ENCODE data around the gene DIS3L2.
"Not testable (repeated sequence)": the region's sequence is repeated elsewhere in the genome, so short reads cannot be mapped to it uniquely, and the experiment has no call there.

Gene DIS3L2

DNA sequence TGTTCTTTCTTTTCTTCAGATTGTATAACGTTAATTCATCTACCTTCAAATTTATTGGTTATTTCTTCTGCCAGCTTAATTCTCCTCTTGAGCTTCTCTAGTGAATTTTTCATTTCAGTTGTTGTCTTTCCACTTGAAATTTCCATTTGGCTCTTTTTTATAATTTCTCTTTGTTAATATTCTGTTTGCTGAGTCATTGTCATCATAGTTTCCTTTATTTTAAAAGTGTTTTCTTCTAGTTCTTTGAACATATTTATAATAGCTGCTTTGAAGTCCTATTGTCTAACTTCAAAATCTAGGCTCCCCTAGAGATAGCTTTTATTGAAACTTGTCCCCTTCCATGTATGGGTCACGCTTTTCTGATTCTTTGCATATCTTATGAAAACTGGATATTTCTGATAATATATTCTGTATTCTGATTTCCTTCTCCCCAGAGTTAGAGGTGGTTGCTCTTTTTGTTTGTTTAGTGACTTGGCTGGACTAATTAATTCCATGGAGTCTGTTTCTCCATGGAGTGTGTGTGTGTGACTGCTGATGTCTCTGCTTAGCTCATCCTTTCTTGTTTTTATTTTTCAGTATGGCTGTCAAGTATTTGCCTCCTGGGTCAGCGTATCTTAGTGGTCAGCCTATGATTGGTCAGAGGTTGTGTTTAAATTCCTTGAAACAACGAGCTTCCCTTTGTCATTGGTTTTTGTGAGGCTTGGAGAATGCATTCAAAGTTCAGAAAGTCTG is 47.6 kb downstream of the DIS3L2 start:
- DNase-seq: no peak

- no peak for DNase-seq
Observed at GRCh38 chr2:232009639-232010274, 48.2 kb downstream of the DIS3L2 start.

- no peak for DNase-seq
Observed at GRCh38 chr2:232013701-232014353, 52.3 kb downstream of the DIS3L2 start.

DNA sequence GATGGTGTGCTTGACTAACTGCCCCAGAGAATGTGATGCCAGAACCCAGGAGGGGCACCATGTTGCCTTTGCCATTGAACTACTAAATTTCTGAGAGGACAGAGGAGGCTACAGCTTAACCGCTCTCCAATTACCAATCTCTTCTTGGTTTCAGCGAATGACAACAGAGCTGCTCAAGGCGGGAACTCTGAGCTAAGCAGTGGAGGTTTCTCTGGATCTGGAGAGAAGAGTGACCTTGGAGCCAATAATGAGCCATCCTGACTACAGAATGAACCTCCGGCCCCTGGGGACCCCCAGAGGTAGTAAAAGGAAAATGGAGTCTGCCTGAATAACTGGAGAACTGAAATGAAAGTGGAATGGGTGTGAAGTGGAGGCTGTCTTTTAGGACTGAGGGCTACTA is 53.2 kb downstream of the DIS3L2 start:
- DNase-seq: no peak

GRCh38 chr2:232018181-232018580 is 56.7 kb downstream of the DIS3L2 start:
- DNase-seq: peak in 1 of 56 donors; percentile 6

- no peak for DNase-seq
Observed at GRCh38 chr2:232022718-232023117, 61.2 kb downstream of the DIS3L2 start.

DNA sequence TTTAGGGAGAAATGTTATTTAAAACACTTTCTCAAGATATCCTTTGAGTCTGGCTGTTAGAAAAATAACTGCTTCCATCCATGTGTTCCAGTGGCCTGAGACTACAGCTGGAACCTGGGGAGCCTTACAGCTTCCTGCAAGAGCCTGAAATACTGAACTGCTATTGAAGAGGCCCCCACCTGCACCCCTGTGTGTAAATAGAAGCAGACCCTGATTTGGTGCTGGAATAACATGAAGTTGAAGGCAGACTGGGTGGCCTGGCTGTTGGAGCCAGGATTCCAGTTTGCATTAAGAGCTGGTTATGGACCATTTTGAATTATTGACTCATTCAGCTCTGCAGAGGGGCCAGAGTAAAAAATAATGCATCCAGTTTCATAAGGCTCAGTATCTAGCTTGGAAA is 61.9 kb downstream of the DIS3L2 start:
- DNase-seq: no peak

DNA sequence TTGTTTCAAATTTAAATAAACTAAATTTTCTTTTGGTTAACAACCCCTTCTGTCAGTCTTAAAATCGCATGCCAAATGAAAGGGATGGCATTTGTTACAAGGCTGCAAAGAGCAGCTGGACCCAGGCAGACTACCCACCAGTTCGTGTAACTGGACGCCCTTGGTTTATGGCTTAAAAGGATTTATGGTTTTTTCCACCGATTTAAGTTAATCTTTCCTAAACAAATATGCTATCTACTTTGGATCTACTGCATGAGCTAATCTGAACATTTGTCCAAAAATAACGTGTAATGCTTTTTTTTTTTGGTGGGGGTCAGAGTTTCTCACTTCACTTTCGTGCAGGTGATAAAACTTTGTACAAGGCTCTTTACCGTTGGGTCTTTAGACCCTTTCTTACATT is 62.9 kb downstream of the DIS3L2 start:
- no peak for DNase-seq

GRCh38 chr2:232026910-232027309 is 65.4 kb downstream of the DIS3L2 start:
- DNase-seq: no peak

- no peak for DNase-seq
Observed at GRCh38 chr2:232027530-232027929, 66.0 kb downstream of the DIS3L2 start.

- DNase-seq: no peak
Observed at GRCh38 chr2:232028071-232028470, 66.6 kb downstream of the DIS3L2 start.

DNA sequence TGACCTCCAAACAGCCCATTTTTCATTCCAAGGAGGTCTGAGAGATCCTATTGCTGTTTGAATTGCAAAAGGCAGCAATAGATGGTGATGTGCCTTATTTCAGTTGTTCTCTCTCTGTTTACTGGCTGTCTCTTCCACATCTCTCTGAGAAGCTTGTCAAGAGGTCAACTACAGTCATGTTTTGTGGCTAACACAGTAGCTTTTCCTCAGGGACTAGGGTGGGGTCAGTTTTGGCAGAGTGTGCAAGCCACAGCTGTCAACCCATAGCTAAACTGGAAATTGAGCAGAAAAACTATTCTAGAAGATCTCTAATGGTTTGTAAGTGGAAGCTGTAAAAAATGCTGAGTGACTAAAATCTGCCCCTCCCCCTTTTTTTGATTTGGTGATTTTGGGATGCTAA is 67.1 kb downstream of the DIS3L2 start:
- DNase-seq: no peak

GRCh38 chr2:232029346-232029745 is 67.8 kb downstream of the DIS3L2 start:
- DNase-seq: no peak

DNA sequence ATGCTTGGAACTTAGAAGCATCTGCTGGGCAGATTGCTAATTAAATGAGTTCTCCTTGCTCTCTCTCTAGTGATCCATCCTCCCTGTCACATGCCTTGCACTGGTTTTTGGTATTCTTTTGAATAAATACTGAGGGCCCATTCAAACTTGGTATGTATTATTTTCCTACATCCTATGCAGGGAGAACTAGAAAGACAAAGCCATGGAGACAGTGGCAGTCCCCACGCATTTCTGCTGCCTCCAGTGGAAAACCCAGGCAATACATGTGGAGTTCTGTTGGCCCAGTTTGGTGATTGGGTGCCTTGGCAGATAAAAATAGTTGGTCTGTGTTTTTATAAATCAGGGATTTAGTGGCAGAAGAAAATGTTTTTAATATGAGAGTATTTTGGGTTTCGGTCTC is 68.7 kb downstream of the DIS3L2 start:
- DNase-seq: no peak

DNA sequence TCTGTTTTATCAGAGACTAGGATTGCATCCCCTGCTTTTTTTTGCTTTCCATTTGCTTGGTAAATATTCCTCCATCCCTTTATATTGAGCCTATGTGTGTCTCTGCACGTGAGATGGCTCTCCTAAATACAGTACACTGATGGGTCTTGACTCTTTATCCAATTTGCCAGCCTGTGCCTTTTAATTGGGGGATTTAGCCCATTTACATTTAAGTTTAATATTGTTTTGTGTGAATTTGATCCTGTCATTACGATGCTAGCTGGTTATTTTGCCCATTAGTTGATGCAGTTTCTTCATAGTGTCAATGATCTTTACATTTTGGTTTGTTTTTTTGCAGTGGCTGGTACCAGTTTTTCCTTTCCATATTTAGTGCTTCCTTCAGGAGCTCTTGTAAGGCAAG is 73.8 kb downstream of the DIS3L2 start:
- DNase-seq: not testable (repeated sequence)

- not testable (repeated sequence) for DNase-seq
Observed at GRCh38 chr2:232036876-232037275, 75.4 kb downstream of the DIS3L2 start.

GRCh38 chr2:232038251-232038880 is 76.9 kb downstream of the DIS3L2 start:
- DNase-seq: no peak

GRCh38 chr2:232038881-232039485 is 77.5 kb downstream of the DIS3L2 start:
- DNase-seq: no peak

GRCh38 chr2:232042911-232043574 is 81.5 kb downstream of the DIS3L2 start:
- DNase-seq: no peak

DNA sequence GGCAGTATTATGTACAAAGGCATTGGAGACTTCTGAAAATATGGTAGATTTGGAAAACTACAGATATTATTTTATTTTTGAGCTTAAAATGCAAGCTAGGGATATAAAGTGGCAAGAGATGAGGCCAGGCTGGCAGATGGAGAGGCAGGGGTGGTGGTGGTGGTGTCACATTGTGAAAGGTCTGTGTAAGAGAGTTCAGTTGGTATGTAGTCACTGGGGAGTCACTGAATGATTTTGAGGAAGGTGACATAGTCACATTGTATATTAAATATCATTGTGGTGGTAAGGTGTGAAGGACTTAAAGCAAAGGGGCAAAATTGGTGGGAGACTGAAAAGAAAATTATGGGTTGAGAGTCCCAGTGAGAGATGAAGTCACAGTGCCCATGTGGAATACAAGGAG is 82.5 kb downstream of the DIS3L2 start:
- DNase-seq: no peak

DNA sequence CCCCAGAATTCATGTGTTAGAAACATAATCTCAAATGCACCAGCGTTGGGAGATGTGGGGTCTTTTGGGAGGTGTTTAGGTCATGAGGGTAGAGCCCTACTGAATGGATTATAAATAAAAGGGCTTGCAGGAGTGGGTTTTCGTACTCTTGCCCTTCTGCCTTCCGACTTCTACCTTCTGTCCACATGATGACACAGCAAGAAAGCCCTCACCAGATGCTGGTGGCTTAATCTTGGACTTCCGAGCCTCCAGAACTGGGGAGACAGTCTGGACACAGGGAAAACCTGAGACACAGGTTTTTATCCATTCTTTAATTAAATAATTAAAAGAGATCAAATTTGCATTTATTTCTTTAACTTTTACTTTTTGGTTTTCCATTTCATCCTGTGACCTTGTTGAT is 87.8 kb downstream of the DIS3L2 start:
- DNase-seq: no peak

Data from amygdala (tissue), 56 donors.